ENCODE measurements around the gene TP53BP1.

Gene TP53BP1

DNA sequence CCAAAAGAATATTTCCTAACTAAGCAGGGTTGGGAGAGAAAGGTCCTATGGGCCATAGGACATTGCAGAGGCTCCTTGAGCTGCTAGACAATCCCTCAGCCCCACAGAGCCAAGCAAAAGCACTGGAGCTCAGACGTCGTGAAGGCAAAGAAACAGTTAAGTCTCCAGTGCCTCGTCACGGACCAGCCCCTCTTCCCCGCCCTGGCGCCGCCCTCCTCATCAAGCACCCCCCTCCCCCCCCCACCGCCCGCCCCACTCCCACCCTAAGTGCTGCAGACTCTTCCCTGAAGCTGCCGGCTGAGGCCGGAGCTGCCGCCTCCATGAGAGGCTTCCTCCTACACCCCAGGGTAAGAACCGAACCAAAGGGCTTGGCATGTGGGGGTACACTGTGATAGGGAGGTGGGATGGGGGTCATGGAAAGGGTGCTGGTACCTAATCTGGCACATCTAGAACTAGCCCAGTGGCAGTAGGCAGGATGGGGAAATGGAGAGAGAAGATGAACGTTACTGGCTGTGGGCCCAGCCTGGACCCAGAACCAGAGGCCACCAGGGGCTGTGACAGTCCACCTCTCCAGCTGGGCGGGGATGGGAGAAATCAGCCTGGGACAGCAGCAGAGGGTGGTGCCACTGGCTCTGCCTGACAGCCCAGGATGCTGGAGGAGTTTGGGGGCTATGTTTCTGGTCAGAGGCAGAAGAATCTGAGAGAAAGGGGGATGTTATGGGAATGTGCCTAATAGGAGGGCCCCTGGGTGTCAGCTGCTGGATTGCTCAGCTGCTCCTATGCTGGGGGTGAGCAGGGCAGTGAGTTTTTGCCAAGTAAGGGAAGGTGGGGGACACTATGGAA lies 24.6 kb upstream of the TP53BP1 start, which contains the start of gene MAP1A:
MAP1A (plus strand) TSS at position 255 of the 843 bp plus-strand sequence. CDS start 3,866 bp downstream, outside the sequence.
- peak; percentile 86 for DNase-seq

DNA sequence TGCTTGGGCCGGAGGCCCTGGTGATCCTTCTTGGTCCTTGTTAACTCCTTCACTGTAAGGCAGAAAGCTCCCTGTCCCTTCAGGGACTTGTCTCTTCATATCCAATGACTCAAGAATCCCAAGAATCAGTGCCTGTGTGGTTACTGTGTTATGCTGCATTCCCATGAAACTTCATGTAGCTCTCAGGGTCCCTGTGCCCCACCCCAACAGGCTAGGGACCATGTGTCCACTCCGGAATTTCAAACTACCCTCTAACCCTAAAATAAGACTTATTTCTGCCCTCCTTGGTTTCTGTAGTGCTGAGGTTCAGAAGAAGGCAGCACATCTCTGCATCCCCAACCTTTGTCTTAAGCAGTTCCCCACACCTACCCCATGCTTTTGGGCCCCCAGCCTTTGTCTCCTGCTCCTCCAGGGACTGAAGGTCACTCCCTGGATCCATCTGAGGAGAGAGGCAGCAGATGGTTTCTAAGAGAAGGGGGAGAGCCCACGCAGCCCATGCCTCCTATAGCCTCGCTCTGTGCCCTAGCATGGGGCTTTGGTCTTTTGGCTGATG lies 23.9 kb upstream of the TP53BP1 start:
- DNase-seq = no peak

GRCh38 chr15:43516185-43516584 lies 23.2 kb upstream of the TP53BP1 start:
- no peak for DNase-seq

GRCh38 chr15:43515741-43516140 lies 22.8 kb upstream of the TP53BP1 start:
- no peak for DNase-seq

DNA sequence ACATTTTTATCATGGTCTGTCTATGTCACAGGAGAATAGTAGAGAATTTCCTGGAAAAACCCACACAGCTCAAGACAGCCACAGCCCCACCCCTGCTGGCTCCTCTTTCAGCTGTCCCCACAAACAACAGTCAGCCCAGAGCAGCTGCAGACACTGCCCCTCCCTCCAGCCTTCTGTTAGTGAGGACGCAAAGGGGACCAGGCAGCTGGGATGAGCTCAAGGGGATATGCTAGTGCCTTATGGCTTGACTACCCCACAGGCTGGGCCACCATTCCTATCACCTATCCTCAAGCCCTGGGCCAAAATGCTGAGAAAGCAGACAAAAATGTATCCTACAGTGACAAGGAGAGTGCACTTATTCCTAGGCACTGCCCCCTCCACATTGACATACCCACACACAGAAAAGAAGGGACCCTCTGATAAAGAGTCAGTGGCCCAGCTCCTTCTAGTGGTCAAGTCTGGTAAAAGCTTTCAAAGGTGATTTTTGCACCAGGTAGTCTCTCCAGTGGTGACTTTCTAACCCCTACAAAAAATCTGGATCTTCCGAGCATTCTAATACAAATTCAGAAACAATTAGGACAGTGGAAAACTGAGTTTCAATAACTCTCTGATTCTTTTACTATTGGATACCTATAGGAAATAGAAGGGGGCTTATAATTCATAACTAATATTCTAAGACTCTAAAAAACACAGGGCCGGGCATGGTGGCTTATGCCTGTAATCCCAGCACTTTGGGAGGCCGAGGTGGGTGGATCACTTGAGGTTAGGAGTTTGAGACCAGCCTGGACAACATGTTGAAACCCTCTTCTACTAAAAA lies 21.5 kb upstream of the TP53BP1 start:
- peak; percentile 63 for DNase-seq

- no peak for DNase-seq
Measured at GRCh38 chr15:43513550-43513949, 20.6 kb upstream of the TP53BP1 start.

GRCh38 chr15:43511012-43511885 lies 18.3 kb upstream of the TP53BP1 start:
- no peak for DNase-seq

DNA sequence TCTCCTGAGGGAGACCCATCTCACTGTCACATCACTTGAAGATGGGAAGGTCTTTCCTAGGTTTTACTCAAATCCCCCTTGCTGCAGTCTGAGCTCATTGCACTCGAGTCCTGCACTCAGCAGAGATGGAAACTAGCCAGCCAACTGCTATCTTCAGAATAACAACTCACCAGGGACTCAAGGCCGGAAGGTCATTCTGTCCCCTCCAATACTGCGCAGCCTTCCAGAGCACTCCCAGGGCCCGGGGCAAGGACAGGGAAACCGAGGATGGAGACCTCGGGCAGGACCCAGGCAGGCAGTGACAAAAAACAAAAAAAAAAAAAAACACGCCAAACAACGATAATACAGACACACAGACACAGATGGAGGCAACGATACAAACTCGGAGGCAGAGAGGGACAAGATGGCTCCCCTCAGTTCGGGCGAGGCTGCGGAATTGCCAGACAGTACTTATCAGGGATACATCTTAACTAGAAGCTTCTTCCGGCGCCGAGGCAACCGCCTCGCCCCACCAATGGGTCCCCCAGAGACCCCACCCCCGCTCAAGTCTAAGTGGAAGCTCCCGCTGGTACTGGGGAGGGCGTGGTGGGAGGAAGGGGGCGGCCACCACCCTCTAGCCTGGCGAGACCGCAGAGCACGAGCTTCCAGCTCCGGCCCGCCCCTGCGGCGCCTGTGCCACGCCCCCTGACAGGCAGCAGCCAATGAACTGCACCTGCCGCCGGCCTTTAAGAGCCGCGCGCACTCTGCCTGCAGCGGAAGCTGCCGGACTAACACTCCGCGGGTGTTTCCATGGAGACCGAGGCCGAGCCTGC lies 17.4 kb upstream of the TP53BP1 start:
- DNase-seq = peak; percentile 97

GRCh38 chr15:43509660-43510199 lies 16.8 kb upstream of the TP53BP1 start:
- DNase-seq = no peak

DNA sequence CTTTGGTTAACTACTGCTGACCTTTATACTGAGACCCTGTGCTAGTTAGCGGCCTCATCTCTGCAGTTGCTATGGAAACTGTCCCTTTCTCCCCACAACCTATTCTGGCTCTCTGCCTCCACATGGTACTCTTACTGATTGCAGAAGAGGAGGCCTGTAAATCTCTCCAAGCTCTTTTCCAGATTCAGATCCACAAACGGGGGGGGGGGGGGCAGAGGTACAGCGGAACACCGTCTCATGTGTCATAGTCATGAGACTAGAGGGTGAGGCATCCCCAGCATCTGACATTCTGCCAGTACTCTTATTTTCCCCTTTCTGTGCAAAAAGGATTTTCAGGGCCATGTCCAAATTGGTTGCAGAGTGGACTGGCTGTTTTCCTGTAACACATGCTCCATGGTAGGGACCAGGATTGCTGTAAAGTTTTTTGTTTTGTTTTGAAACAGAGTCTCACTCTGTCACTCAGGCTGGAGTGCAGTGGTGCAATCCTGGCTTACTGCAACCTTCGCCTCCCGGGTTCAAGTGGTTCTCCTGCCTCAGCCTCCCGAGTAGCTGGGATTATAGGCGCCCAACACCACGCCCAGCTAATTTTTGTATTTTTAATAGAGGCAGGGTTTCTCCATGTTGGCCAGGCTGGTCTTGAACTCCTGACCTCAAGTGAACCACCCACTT lies 16.2 kb upstream of the TP53BP1 start:
- DNase-seq = no peak

DNA sequence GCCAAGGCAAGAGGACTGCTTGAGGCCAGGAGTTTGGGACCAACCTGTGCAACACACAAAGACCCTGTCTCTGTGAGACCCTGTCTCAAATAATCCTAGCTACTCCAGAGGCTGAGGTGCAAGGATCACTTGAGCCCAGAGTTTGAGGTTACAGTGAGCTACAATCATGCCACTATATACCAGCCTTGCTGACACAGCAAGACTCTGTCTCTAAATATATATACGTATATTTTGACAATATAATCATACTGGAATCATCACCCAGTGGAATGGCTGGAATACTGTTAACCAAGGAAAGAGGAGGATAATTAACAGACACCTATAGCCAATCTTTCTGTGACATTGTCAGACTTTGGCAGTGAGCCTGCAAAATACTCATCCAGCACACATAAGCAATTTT lies 15.5 kb upstream of the TP53BP1 start:
- DNase-seq = no peak

DNA sequence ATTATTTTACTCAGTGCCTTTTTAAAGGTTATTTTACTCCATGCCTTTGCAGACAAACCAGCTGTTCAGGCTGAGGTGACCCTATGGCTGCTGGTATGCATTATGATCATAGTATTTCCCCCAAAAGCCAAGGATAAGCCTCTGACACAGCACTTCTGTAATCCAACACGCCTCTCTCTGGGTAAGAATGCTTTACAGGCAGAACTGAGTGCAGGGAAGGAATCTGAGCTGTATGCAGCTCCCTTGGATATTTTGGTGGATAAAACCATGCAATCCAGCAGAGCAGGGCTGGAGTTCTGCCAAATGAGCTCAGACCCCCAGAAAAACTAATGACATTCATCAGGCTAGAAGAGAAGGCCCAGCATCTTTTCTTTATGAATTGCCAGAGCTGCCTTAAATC lies 12.8 kb upstream of the TP53BP1 start:
- DNase-seq = no peak

DNA sequence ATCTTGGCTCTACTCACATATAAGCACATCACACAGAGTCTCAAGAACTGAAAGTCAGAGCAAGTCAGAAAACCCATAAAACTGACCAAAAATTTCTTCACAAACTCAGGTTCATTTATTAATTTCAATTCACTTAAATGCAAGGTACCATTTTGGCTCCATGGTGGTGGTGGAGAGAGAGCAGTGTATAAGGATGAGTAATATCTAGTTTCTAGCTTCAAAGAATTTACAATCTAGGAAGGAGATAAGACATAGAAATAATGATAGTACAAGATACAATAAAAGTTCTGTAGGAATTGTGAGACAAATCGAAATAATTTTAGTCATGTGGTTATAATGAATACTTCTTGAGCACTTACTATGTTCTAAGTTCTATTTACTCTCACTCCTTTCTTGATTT lies 6.7 kb upstream of the TP53BP1 start:
- DNase-seq = no peak

DNA sequence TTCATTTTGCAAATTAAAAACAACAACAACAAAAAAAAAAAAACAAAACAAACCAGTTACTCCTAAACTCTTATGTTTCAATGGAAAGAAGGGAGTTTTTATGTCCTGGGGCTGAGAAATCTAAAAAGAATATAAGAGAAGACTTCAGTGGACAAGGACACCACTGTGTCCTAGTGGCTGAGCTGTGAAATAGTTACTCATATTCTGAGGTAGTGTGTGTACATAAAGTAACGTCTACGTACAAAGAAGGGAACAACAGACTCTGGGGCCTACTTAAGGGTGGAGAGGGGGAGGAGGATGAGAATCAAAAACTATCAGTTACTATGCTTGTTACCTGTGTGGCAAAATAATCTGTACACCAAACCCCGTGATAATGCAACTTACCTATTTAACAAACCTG lies 6.0 kb upstream of the TP53BP1 start:
- no peak for DNase-seq

DNA sequence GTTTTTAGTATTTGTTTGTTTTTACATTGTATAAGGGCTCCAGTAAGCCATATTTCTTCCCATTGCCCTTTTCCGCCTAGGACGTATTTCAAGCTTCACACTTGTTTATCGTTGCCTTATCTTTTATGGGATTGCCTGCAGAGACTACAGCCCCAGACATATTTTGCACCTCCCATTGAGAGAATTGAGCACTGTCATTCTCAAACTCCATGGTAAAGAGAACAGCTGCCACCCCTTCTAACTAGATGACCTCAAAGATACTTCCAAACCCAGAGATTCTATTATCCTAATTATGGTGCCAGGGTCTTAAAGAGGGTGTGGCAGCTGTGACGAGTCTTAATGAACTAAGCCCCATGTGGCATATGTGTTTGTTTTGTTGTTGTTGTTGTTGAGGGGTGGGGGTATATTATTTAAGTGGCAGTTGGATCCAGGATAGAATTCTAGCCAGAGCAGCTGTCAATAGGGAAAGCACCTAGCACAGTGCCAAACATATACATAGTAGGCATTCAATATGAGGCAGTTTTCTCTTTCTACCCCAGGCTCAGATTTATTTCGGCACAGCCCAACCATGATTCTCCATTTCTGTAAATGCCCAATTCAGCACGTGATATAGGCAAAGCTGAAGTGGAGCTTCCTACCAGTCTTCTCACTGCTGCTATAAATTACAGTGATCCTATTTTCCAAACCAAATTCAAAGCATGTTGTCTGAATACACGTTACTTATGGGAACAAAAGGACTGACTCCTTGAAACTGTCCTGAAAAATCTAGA lies 932 bp upstream of the TP53BP1 start:
- DNase-seq = no peak

DNA sequence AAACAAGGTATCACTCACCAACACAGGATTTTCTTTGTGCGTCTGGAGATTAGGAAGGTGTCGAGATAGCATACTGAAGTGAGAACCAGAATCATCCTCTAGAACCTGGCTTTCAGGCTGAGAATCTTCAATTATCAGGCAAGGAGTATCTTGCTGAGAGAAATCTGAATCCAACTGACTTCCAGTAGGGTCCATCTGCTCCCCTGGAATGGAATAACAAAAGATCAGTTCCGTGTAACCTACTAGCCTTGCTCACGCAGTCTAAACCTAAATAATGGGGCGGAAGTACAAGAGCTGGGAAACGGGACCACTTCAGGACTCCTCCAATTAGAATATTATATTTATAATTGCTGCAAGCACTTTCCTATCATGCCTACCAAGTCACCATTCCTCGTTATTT lies 690 bp downstream of the TP53BP1 start:
- DNase-seq = peak; percentile 33

DNA sequence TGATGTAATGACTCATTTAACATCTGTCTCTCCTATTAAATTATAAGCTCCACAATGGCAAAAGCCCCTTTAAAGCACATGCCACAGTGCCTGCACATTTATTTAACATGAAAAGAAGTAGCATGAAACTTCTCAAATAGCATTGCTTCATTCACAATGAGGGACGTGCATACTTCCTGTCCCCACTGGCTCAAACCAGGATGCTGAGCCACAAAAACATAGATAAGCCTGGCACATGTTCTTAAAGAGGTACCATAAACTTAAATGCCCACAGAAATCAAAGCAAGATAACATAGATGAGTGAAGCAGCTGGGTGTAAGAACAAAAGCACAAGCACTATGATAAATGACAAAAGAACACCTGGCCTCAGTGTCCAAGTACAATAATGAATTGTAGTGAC lies 3.8 kb downstream of the TP53BP1 start:
- no peak for DNase-seq

- no peak for DNase-seq
Measured at GRCh38 chr15:43488790-43489189, 4.2 kb downstream of the TP53BP1 start.

- DNase-seq = no peak
Measured at GRCh38 chr15:43487271-43487895, 5.6 kb downstream of the TP53BP1 start.

GRCh38 chr15:43484455-43484854 lies 8.5 kb downstream of the TP53BP1 start:
- DNase-seq = no peak

Measured in retina (tissue), 1 donor.